ENCODE results near the gene UGT1A1.

DNA sequence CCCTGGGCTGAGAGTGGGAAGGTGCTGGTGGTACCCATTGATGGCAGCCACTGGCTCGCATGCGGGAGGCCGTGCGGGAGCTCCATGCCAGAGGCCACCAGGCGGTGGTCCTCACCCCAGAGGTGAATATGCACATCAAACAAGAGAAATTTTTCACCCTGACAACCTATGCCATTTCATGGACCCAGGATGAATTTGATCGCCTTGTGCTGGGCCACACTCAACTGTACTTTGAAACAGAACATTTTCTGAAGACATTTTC is 12.9 kb upstream of the UGT1A1 start:
- TF ChIP-seq POLR2AphosphoS5 (IDR thresholded peaks at IDR 0.05; ENCODE audit: insufficient read depth, low read depth, low read length) (no peak), CTCF (IDR thresholded peaks at IDR 0.05; ENCODE audit: extremely low read depth in 1 of 2, insufficient read depth in 1 of 2, low read depth in 1 of 2, low read length in 2 of 2) (no peak), EZH2 (IDR thresholded peaks at IDR 0.05; ENCODE audit: borderline replicate concordance, low read depth, low read length, severe bottlenecking) (no peak), POLR2A (IDR thresholded peaks at IDR 0.05; ENCODE audit: low read depth, low read length) (no peak), JUN (IDR thresholded peaks at IDR 0.05; ENCODE audit: borderline replicate concordance, insufficient read depth, insufficient read length, low read depth) (no peak), MYC (IDR thresholded peaks at IDR 0.05; ENCODE audit: low read depth, low read length) (no peak), GATA2 (IDR thresholded peaks at IDR 0.05; ENCODE audit: insufficient read depth, insufficient read length, low read depth, low read length) (no peak), FOS (IDR thresholded peaks at IDR 0.05; ENCODE audit: borderline replicate concordance, insufficient read depth, low read length) (no peak)
- TF ChIP-seq, protein P1, sequence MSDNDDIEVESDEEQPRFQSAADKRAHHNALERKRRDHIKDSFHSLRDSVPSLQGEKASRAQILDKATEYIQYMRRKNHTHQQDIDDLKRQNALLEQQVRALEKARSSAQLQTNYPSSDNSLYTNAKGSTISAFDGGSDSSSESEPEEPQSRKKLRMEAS (IDR thresholded peaks at IDR 0.05; ENCODE audit: insufficient read depth, insufficient read length) = no peak

All from endothelial cell of umbilical vein (primary cell).